ENCODE results near the gene SNX33. TPM values are rescaled to one million over a fixed set of nuclear protein-coding genes. Genes with fewer than 3 reads are reported as not detected.

SNX33 gene
- total and polyA plus RNA-seq, 2 donors (not counting 1 experiment from before 2014, with no cell fraction given): 0.22 to 0.59 TPM

DNA sequence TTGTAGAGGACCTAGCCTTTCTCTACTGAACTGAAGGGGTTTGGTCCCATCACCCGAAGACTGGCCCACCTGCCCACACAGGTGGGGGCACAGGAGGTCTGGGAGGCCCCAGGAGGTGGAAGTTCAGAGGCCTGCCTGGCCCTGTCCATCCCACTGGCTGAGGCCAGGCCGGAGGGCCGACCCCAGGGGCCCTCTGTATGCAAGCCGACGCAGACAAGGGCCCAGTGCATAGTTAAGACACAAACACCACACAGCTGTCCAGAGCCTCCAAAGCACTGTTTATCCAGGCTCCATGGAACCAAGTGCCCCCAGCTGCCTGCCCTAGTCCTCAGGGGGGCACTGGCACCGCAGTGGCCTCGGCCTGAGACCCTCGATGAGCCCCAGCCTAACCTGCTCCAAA, 26.7 kb downstream of the SNX33 start:
- intact Hi-C loops (cut with micrococcal nuclease): no loop called here
- CTCF ChIA-PET: interaction anchor here (0.9 kb wide), 1 partner anchor 176 kb away, joined by 3 read pairs; no protein-coding TSS in a partner anchor
- Mint-ChIP-seq H3K27me3 (no peaks in the 10 kb centered on the region), H3K27ac (no peak overlapping the region), H3K4me3 (no peak overlapping the region), H3K4me1 (peaks cover 4% of the 10 kb centered on the region), H3K9me3 (ENCODE audit: insufficient read depth) (no peaks in the 10 kb centered on the region)
- POLR2A ChIA-PET: no interaction called here
- WGBS (ENCODE audit: insufficient coverage): 85% methylated on average over 8 of the region's 8 CpGs
- H4K20me1 ChIP-seq (ENCODE audit: control insufficient read depth, insufficient read depth, low read length, poor library complexity, severe bottlenecking): no peaks in the 10 kb centered on the region
- no peak overlapping the region for H3K4me3 ChIP-seq (ENCODE audit: control extremely low read depth in 1 of 5, extremely low read depth in 1 of 5, insufficient read depth in 1 of 5, low read depth in 2 of 5, low read length in 4 of 5)
- H3K9me3 ChIP-seq (ENCODE audit: control extremely low read depth in 1 of 3, control insufficient read depth in 2 of 3, insufficient read depth in 1 of 3, low read length in 2 of 3): no peaks in the 10 kb centered on the region
- H3K4me2 ChIP-seq (replicated peaks; ENCODE audit: low read depth, low read length, poor library complexity, severe bottlenecking): no peak overlapping the region
- H3K36me3 ChIP-seq (replicated peaks in 1 of 2; ENCODE audit: control extremely low read depth in 1 of 2, control insufficient read depth in 1 of 2, extremely low read depth in 1 of 2, insufficient read depth in 2 of 2, low read length in 1 of 2): no peaks in the 10 kb centered on the region
- H3K27ac ChIP-seq (ENCODE audit: low read length in 2 of 2): no peak overlapping the region
- H3K4me1 ChIP-seq (ENCODE audit: control insufficient read depth in 2 of 2, insufficient read depth in 2 of 2, low read length in 2 of 2): no peaks in the 10 kb centered on the region
- no peak overlapping the region for H3K9ac ChIP-seq (ENCODE audit: low read length)
- no peak for DNase-seq
- TF ChIP-seq, protein P1, sequence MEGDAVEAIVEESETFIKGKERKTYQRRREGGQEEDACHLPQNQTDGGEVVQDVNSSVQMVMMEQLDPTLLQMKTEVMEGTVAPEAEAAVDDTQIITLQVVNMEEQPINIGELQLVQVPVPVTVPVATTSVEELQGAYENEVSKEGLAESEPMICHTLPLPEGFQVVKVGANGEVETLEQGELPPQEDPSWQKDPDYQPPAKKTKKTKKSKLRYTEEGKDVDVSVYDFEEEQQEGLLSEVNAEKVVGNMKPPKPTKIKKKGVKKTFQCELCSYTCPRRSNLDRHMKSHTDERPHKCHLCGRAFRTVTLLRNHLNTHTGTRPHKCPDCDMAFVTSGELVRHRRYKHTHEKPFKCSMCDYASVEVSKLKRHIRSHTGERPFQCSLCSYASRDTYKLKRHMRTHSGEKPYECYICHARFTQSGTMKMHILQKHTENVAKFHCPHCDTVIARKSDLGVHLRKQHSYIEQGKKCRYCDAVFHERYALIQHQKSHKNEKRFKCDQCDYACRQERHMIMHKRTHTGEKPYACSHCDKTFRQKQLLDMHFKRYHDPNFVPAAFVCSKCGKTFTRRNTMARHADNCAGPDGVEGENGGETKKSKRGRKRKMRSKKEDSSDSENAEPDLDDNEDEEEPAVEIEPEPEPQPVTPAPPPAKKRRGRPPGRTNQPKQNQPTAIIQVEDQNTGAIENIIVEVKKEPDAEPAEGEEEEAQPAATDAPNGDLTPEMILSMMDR (IDR thresholded peaks at IDR 0.05): no peak
- no peak for TF ChIP-seq EZH2 (IDR thresholded peaks at IDR 0.05; ENCODE audit: borderline replicate concordance, insufficient read depth, low read depth, low read length, poor library complexity, severe bottlenecking)
- ATAC-seq (ENCODE audit: low read depth): no peak
- H3K79me2 ChIP-seq (ENCODE audit: control insufficient read depth, insufficient read depth, low read length): no peaks in the 10 kb centered on the region
- H2AFZ ChIP-seq (ENCODE audit: insufficient read depth, low read depth, low read length, poor library complexity, severe bottlenecking): no peak overlapping the region
- no peaks in the 10 kb centered on the region for H3K27me3 ChIP-seq (replicated peaks in 1 of 4; ENCODE audit: control extremely low read depth in 1 of 4, control insufficient read depth in 3 of 4, insufficient read depth in 4 of 4, low read length in 3 of 4)

DNA sequence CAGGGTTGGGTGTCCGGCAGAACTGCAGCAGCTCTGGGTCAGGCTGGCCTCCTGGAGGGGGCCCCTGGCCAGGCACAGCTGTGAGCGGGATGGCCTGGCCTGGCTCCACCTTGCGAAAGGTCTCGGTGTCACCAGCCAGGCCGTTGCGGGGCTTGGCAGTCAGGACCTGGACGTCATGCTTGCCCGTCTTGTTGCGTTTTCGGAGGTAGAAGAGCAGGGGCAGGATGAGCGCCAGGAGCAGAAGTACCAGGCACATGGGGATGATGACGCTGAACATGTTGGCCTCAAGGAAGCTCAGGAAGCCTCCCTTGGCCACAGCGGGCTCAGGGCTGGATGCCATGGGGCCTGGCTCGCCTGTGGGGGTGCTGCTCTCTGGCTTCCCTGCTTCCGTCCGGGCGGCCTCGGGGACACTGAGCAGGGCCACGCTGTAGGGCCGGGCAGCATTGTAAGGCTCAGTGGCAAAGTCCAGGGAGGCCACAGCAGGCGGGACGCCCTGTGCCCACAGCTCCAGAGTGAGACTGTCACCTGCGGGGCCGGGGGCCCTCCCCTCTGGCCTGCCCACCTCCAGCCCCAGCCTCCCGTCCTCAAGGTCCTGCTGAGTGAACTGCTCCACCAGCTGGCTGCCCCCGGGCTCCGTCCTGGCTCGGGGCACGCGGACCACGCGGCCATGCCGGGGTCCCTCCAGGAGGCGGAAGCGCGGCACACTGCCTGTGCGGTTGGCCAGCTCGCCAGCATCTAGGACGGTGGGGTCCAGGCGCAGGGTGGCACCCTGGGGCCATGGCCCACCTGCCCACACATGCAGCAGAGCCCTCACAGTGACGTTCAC, 28.1 kb downstream of the SNX33 start:
- Mint-ChIP-seq H3K4me1 (peaks cover 4% of the 10 kb centered on the region), H3K27ac (no peak overlapping the region), H3K27me3 (no peaks in the 10 kb centered on the region), H3K4me3 (no peak overlapping the region), H3K9me3 (ENCODE audit: insufficient read depth) (no peaks in the 10 kb centered on the region)
- H4K20me1 ChIP-seq (ENCODE audit: control insufficient read depth, insufficient read depth, low read length, poor library complexity, severe bottlenecking): no peaks in the 10 kb centered on the region
- no peak overlapping the region for H2AFZ ChIP-seq (ENCODE audit: insufficient read depth, low read depth, low read length, poor library complexity, severe bottlenecking)
- no peak overlapping the region for H3K9ac ChIP-seq (ENCODE audit: low read length)
- H3K36me3 ChIP-seq (replicated peaks in 1 of 2; ENCODE audit: control extremely low read depth in 1 of 2, control insufficient read depth in 1 of 2, extremely low read depth in 1 of 2, insufficient read depth in 2 of 2, low read length in 1 of 2): no peaks in the 10 kb centered on the region
- TF ChIP-seq EZH2 (IDR thresholded peaks at IDR 0.05; ENCODE audit: borderline replicate concordance, insufficient read depth, low read depth, low read length, poor library complexity, severe bottlenecking): no peak
- TF ChIP-seq, protein P1 (IDR thresholded peaks at IDR 0.05): no peak
- no peaks in the 10 kb centered on the region for H3K27me3 ChIP-seq (replicated peaks in 1 of 4; ENCODE audit: control extremely low read depth in 1 of 4, control insufficient read depth in 3 of 4, insufficient read depth in 4 of 4, low read length in 3 of 4)
- ChIA-PET CTCF (no interaction called here), POLR2A (no interaction called here)
- no peak overlapping the region for H3K27ac ChIP-seq (ENCODE audit: low read length in 2 of 2)
- H3K79me2 ChIP-seq (ENCODE audit: control insufficient read depth, insufficient read depth, low read length): no peaks in the 10 kb centered on the region
- DNase-seq (no peak), ATAC-seq (ENCODE audit: low read depth) (no peak)
- intact Hi-C loops (cut with micrococcal nuclease): no loop called here
- H3K9me3 ChIP-seq (ENCODE audit: control extremely low read depth in 1 of 3, control insufficient read depth in 2 of 3, insufficient read depth in 1 of 3, low read length in 2 of 3): no peaks in the 10 kb centered on the region
- 95% methylated on average over 41 of the region's 41 CpGs for WGBS (ENCODE audit: insufficient coverage)
- H3K4me1 ChIP-seq (ENCODE audit: control insufficient read depth in 2 of 2, insufficient read depth in 2 of 2, low read length in 2 of 2): no peaks in the 10 kb centered on the region
- no peak overlapping the region for H3K4me3 ChIP-seq (ENCODE audit: control extremely low read depth in 1 of 5, extremely low read depth in 1 of 5, insufficient read depth in 1 of 5, low read depth in 2 of 5, low read length in 4 of 5)
- H3K4me2 ChIP-seq (replicated peaks; ENCODE audit: low read depth, low read length, poor library complexity, severe bottlenecking): no peak overlapping the region
